GM21515 (cell line): Measurements from ENCODE around the gene PDE9A.

Experiments
- ATAC-seq: cut with Tn5 transposase; IDR thresholded peaks from one replicate; pipeline ENCODE4 v1.9.1; 2021; ENCODE audit not compliant: unreplicated experiment

Gene PDE9A

GRCh38 chr21:42754270-42754933, 101.0 kb downstream of the PDE9A start:
- ATAC-seq: no peak

DNA sequence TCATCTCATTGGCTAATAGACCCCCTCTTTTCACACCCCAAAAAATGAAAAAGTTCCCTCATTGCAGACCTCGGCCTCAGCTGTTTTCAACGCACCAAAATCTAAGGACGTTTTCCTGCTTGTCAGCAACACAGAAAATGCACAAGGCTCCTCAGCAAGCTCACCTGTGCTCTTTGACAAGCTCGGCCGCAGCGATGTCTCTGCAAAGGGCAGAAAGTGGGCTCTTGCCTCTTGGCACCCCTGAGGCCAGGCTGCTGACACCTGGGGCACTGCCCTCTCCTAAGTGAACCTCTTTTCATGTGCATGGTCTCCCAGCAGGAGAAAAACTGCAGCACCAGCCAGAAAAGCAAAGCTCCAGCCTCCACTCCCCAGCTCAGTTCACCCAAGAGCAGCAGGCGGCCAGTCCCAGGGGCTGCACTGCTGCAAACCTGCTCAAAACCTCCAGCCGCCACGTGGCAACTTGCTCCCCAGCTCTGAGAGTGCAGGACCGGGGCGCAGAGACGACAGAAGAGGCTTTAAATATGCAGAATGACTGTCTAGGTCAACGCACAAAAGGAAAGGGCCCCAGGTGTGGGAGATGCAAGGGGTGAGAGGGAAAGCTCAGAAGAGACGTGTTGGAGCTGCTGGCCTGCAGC, 101.7 kb downstream of the PDE9A start:
- ATAC-seq: no peak

- no peak for ATAC-seq
These were observed 102.6 kb downstream of the PDE9A start for GRCh38 chr21:42755766-42756579.

DNA sequence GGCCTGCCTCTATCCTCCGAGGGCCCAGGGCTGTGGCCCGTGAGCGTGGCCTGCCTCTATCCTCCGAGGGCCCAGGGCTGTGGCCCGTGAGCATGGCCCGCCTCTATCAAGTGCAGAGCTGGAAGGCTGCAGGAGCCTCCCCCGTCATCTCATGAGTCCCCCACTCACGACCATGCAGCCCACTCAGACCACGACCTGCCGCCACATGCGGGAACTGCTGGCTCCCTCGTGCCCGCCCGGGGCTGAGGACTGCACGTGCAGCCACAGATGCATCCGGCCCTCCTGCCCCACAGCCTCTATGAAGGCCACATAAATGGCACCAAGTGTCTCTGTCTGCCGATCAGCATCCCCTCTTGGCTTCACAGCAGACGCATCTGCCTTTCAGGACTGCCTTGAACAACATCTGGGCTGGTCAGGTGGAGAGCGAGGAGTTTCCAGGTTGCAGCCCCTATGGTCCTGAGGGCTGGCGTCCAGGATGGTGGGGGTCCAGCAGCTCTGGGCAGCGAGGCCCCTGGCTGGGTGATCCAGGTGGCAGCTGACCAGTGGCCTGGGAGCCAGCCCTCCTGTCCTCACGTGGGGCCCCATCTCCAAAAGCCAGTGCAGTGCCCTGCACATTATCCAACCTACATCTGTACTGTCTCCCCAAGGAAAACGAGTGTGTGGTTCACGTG, 103.3 kb downstream of the PDE9A start:
- ATAC-seq: no peak

GRCh38 chr21:42757422-42757821, 104.0 kb downstream of the PDE9A start:
- ATAC-seq: no peak

DNA sequence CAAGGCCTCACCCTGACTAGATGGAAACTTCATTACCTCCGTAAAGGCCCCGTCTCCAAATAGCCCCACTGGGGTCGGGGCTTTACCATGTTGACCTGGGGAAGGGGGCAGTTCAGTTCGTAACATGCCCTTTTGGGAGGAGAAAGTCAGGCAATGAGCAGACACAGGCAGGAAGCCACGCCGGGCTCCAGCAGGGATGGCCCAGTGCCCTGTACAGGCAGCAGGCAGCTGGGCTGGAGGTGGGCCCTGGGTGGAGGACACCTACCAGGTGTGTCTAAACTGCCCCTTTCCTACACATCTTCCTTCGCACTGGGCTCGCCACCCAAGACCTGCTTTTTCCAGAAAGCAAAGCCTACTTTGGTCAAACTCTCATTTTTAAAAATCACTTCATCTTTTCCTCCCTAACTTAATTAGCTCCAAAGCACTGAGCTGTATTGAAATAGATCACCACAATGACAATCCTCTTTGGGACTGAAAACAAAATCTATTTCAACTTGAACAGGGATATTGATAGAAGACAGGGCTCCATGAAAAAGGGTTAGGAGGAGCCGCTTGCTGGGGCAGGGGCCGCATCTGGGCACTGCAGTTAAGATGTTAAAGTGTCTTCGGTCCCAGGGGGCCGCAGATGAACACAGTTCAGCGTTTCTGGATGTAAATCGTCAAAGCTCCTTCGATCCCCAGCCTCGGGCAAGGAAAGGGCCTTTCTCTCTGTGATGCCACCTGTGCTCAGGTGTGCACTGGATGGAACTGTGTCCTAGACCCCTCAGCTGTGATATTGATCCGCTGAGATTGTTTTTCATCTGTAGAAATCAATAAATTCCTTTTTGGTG, 104.6 kb downstream of the PDE9A start:
- no peak for ATAC-seq

GRCh38 chr21:42758721-42759593, 105.5 kb downstream of the PDE9A start:
- ATAC-seq: no peak

- ATAC-seq: no peak
These were observed 106.1 kb downstream of the PDE9A start for GRCh38 chr21:42759594-42759927.

DNA sequence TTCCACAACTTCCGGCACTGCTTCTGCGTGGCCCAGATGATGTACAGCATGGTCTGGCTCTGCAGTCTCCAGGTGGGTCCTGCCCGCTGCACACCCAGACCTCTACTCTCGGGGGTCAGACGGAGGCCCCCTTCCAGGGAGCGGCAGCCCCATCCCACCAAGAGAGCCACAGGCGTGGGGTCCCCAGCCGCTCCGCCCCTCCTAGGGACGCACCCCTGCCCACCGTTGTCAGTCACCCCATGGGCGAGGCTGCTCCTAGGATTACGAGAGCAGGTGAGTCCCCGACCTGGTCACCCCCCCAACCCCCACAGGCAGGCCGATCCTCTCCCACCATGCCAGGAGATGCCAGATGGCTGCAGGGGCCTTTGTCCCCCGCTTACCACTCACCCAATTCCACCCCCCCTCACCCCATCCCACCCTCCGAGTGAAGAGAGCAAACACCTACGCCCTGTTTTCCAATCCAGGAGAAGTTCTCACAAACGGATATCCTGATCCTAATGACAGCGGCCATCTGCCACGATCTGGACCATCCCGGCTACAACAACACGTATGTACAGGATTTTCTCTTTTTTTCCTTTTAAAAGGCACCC, 107.0 kb downstream of the PDE9A start:
- ATAC-seq: no peak

- ATAC-seq: no peak
These were observed 107.7 kb downstream of the PDE9A start for GRCh38 chr21:42760951-42761751.

DNA sequence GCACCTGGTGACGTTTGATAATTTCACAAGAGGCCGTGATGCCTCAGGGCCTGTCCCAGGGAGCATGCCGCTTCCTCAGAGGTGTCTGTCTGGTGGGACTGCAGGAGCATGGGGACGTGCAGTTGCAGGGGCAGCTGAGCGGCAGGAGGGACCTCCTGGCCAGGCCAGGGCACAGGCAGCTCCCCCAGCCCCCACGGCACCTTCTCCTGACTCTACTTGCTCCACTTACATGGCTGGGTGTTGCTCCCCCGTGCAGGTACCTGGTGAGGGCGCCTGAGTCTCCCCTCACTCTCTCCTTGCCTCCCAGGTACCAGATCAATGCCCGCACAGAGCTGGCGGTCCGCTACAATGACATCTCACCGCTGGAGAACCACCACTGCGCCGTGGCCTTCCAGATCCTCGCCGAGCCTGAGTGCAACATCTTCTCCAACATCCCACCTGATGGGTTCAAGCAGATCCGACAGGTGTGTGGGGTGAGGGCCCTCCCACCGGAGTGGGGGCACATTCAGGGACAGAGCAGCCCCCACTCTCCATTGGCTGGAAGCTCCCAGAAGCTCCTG, 108.4 kb downstream of the PDE9A start:
- no peak for ATAC-seq

DNA sequence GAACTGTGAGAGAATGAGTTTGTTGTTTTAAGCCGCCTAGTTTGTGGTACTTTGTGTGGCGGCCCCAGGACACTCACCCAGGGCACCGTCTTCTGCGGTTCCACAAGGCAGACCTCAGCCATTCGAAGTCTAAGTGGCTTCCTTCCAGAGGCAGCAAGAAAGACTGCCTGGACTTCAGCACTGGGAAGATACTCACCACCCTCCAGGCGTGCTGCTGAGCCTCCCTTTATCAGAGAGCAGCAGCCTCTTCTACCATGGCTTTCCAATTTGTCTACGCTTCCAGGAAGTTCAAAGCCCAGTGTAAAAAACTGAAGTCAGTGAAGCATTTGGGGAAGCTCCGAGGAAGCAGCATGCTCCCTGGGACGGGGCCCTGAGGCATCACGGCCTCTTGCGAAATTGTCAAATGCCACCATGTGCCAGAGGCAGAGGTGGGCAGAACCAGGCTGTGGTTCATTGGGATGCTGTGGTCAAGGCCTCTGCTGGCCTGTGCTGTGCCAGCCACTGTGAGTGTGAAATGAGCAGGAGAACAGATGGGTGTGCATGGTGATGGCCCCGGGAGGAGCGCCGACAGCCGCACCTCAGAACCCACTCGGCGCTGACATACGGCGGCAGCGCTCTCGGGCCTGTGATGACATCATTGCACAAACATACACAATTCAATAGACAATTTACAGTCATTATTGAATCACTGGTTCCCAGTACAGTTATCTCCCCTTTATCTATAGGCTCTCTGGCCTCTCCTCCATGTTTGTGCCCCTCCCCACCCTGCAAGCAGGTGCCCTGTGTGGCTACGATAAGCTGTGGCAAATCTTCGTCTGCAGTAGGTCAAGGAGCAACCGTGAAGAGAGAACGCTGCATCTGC, 110.4 kb downstream of the PDE9A start:
- no peak for ATAC-seq

- ATAC-seq: no peak
These were observed 111.0 kb downstream of the PDE9A start for GRCh38 chr21:42764443-42764760.

DNA sequence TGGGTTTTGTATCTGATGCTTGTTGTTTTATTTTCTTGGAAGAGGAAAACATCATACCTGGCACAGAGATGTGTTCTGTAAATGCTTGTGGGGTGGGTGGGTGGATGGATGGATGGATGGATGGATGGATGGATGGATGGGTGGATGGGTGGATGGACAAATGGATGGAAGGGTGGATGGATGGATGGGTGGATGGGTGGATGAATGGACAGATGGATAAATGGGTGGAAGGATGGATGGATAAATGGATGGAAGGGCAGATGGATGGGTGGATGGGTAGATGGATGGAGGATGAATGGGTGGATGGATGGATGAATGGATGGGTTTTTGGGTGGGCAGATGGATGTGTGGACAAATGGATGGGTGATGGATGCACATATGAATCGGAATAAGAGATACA, 111.5 kb downstream of the PDE9A start:
- ATAC-seq: no peak

GRCh38 chr21:42765656-42766055, 112.2 kb downstream of the PDE9A start:
- ATAC-seq: no peak

- ATAC-seq: no peak
These were observed 113.5 kb downstream of the PDE9A start for GRCh38 chr21:42766739-42767560.

GRCh38 chr21:42767561-42767835, 114.1 kb downstream of the PDE9A start:
- no peak for ATAC-seq
